Transverse colon (tissue), 4 donors: ENCODE measurements around the gene HNRNPM.

ENCODE experiments used
- POLR2A ChIP-seq: fragments of 450-650 bp; IDR thresholded peaks from one replicate; pipeline ENCODE4 v1.6.1; 2016; ENCODE audit warnings: antibody characterized with exemption, mild to moderate bottlenecking, moderate library complexity
- POLR2AphosphoS5 ChIP-seq, 3 donors: sonication (generic); formaldehyde crosslinking; IDR thresholded peaks; one replicate each; pipeline ENCODE4 v1.6.1; 2016; ENCODE audit warnings: antibody characterized with exemption in 3 of 3
- TF ChIP-seq, protein P1 (sequence below), 5 experiments: fragments of 200-600 bp in 3 of 5; fragments of 450-650 bp in 2 of 5; sonication (generic) in 3 of 5; IDR thresholded peaks; 1 replicate in 2 of 5; 2 replicates in 3 of 5; pipeline ENCODE4 v1.5.1; 2016 to 2017; ENCODE audit warnings: antibody characterized with exemption in 5 of 5, inconsistent platforms in 3 of 5, mild to moderate bottlenecking in 2 of 5, moderate library complexity in 1 of 5

- TF ChIP-seq, protein P1, sequence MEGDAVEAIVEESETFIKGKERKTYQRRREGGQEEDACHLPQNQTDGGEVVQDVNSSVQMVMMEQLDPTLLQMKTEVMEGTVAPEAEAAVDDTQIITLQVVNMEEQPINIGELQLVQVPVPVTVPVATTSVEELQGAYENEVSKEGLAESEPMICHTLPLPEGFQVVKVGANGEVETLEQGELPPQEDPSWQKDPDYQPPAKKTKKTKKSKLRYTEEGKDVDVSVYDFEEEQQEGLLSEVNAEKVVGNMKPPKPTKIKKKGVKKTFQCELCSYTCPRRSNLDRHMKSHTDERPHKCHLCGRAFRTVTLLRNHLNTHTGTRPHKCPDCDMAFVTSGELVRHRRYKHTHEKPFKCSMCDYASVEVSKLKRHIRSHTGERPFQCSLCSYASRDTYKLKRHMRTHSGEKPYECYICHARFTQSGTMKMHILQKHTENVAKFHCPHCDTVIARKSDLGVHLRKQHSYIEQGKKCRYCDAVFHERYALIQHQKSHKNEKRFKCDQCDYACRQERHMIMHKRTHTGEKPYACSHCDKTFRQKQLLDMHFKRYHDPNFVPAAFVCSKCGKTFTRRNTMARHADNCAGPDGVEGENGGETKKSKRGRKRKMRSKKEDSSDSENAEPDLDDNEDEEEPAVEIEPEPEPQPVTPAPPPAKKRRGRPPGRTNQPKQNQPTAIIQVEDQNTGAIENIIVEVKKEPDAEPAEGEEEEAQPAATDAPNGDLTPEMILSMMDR (IDR thresholded peaks at IDR 0.05): no peak
- TF ChIP-seq POLR2AphosphoS5 (IDR thresholded peaks at IDR 0.05) (no peak), POLR2A (no peak)
Observed at GRCh38 chr19:8445488-8446001, 770 bp downstream of the HNRNPM start.
